T-cell (primary cell): ENCODE results near the gene DTNBP1. TPM values are rescaled to one million over a fixed set of nuclear protein-coding genes. Genes with fewer than 3 reads are reported as not detected.
"Not testable (repeated sequence)": the region's sequence is repeated elsewhere in the genome, so short reads cannot be mapped to it uniquely, and the experiment has no call there.

Experiments used
- ATAC-seq, 4 experiments: fragments of 200-7000 bp in 3 of 4; fragments of 150-1000 bp in 1 of 4; cut with Tn5 transposase; replicated peaks in 1 of 4; 1 replicate in 3 of 4; 2 replicates in 1 of 4; pipeline ENCODE4 v1.10.0; 2021; ENCODE audit warnings: moderate library complexity in 3 of 4, mild to moderate bottlenecking in 2 of 4, moderate number of reproducible peaks in 1 of 4
- CTCF ChIA-PET, 2 donors: fragments of 300-600 bp; sonication (Branson Sonifier 250); formaldehyde crosslinking; loops; one replicate each; lab custom pipeline; 2022; ENCODE audit warnings: antibody characterized with exemption in 2 of 2; lab: Charles Lee
- POLR2A ChIA-PET, 2 donors: fragments of 300-600 bp; sonication (Branson Sonifier 250); formaldehyde crosslinking; loops; one replicate each; lab custom pipeline; 2022; ENCODE audit warnings: antibody characterized with exemption in 2 of 2; lab: Charles Lee
- DNase-seq, 35 experiments: peaks; one replicate each; pipeline versions ENCODE4 v3.0.0 to v3.0.0-alpha.2; 2013 to 2023
- H3K27ac ChIP-seq: one replicate; pipeline ENCODE4 v1.5.1; 2013; ENCODE audit warnings: low read length
- H3K27me3 ChIP-seq, 2 experiments: replicated peaks in 1 of 2; 1 replicate in 1 of 2; 2 replicates in 1 of 2; pipeline versions ENCODE4 v1.6.1 to v1.7.0; 2013; ENCODE audit warnings: low read length in 1 of 2, mixed read lengths in 1 of 2; ENCODE audit not compliant: control insufficient read depth in 2 of 2, insufficient read depth in 2 of 2; ENCODE audit errors: extremely low read depth in 1 of 2
- H3K36me3 ChIP-seq, 2 donors: 1 replicate in 1 of 2; 2 replicates in 1 of 2; pipeline versions ENCODE4 v1.6.1 to v1.7.0; 2013; ENCODE audit warnings: low read length in 1 of 2; ENCODE audit not compliant: control insufficient read depth in 2 of 2, insufficient read depth in 1 of 2; ENCODE audit errors: extremely low read depth in 1 of 2
- H3K4me1 ChIP-seq, 2 experiments: 1 replicate in 1 of 2; 2 replicates in 1 of 2; pipeline versions ENCODE4 v1.6.1 to v1.7.0; 2013; ENCODE audit warnings: low read length in 2 of 2, mixed read lengths in 1 of 2; ENCODE audit not compliant: insufficient read depth in 2 of 2, control insufficient read depth in 1 of 2; ENCODE audit errors: extremely low read depth in 1 of 2
- H3K4me3 ChIP-seq, 2 donors: 1 replicate in 1 of 2; 2 replicates in 1 of 2; pipeline versions ENCODE4 v1.5.1 to v1.7.0; 2013; ENCODE audit warnings: mild to moderate bottlenecking in 2 of 2, low read length in 1 of 2, moderate library complexity in 1 of 2; ENCODE audit not compliant: control insufficient read depth in 1 of 2; ENCODE audit errors: extremely low read depth in 1 of 2
- H3K9me3 ChIP-seq: 2 replicates; pipeline ENCODE4 v1.7.0; 2013
- H3K27ac Mint-ChIP-seq, 2 donors: one replicate each; pipeline ENCODE4 v1.8.0; 2020 to 2021; ENCODE audit warnings: mild to moderate bottlenecking in 2 of 2, mixed read lengths in 2 of 2
- H3K27me3 Mint-ChIP-seq, 2 donors: one replicate each; pipeline ENCODE4 v1.8.0; 2021 to 2022; ENCODE audit warnings: mixed read lengths in 2 of 2
- H3K36me3 Mint-ChIP-seq: one replicate; pipeline ENCODE4 v1.8.0; 2021; ENCODE audit warnings: mixed read lengths
- H3K4me1 Mint-ChIP-seq, 3 donors: one replicate each; pipeline ENCODE4 v1.8.0; 2020 to 2022; ENCODE audit warnings: mixed read lengths in 3 of 3, mild to moderate bottlenecking in 1 of 3
- H3K4me3 Mint-ChIP-seq, 3 donors: one replicate each; pipeline ENCODE4 v1.8.0; 2020 to 2022; ENCODE audit warnings: mild to moderate bottlenecking in 3 of 3, mixed read lengths in 3 of 3, moderate library complexity in 3 of 3
- H3K9me3 Mint-ChIP-seq, 3 donors: one replicate each; pipeline ENCODE4 v1.8.0; 2020 to 2022; ENCODE audit warnings: mixed read lengths in 3 of 3
- WGBS: methylation state at CpG from one replicate; pipeline ENCODE4 v1.1.5; 2013; ENCODE audit warnings: missing lambda C conversion rate; ENCODE audit not compliant: insufficient coverage; 5-methylcytosine and 5-hydroxymethylcytosine counted together
- total RNA-seq, 35 experiments: library from RNA in 6 of 35; stranded (reverse) in 6 of 35; fragments of 120-200 nt in 1 of 35; gene quantifications; one replicate each; pipeline versions ENCODE4 v1.2.1 to v1.2.4 and lab custom pipeline; 2013 to 2026

DTNBP1 gene
- total RNA-seq, 5 donors from 2014 or later (not counting 1 experiment from before 2014, with no cell fraction given): 18.7 to 25.4 (median 19.9) TPM

DNA sequence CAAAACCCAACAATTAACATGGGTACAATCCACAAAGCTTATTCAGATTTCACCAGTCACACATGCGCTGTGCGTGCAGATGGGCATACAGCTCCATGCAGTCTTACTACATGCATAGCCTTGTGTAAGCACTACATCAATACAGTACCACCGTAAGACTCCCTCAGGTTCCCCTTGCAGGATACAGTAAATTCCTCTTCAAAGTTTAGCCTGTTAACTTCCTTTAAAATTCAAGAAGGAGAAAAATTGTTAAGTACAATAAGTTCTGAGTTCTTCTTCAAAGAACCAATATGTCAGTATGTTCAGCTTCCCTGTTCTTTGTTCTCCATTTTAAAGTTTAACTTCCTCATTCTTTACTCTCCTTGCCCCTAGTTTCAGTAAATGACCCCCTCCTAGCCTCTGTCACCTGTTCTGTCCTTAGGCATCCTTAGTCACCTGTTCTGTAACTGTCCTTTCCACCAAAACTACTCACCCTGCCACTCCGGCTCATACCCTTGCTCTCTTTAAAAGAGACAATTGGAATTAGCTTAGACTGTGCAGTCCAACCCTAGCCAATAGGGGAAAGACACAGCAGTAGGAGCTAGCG, 119.4 kb downstream of the DTNBP1 start:
- H3K27ac ChIP-seq, H3K9me3 ChIP-seq, H3K27me3 Mint-ChIP-seq, H3K9me3 Mint-ChIP-seq, H3K4me3 Mint-ChIP-seq, H3K4me1 Mint-ChIP-seq, H3K36me3 Mint-ChIP-seq, ATAC-seq, H3K27me3 ChIP-seq, H3K36me3 ChIP-seq, DNase-seq, H3K4me1 ChIP-seq, CTCF ChIA-PET, H3K4me3 ChIP-seq, H3K27ac Mint-ChIP-seq: not testable (repeated sequence)
- POLR2A ChIA-PET: interaction anchor here (0.5 to 0.6 kb wide), 2 partner anchors 51 to 313 kb away, joined by 3 read pairs; no protein-coding TSS in a partner anchor
- WGBS: 90% methylated on average over 2 of the region's 5 CpGs

DNA sequence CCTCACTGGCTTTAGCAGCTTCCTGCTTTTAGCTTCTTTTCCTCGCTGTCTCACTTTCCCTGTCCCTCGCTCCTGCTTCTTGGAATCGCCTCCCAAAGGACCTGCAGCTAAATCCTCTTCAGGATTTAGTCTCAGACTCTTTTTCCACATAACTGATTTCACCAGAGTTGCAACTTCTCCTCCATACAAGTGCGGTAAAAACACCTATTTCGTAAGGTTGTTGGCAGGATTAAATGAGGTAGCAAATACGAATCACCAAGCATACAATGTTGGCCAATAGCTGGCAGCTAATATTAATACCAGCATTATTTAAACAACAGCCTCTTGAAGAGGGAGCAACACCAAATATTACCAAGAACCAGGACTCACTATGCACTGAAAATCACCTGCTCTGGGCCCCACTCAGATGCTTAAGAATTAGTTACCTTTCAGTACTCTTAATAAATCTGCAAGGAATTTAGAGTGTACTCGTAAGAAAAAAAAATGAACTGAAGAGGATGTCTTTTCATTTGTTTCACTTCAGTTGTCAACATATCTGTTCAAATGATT, 123.0 kb downstream of the DTNBP1 start:
- H3K4me1 ChIP-seq: no peaks in the 10 kb centered on the region
- Mint-ChIP-seq H3K36me3 (peaks cover 13% of the 10 kb centered on the region), H3K27ac (no peak overlapping the region), H3K4me3 (no peak overlapping the region), H3K4me1 (peaks cover 6 to 17% (median 7%) of the 10 kb centered on the region in 3 donors), H3K9me3 (no peaks in the 10 kb centered on the region), H3K27me3 (no peaks in the 10 kb centered on the region)
- ChIA-PET POLR2A (no interaction called here), CTCF (no interaction called here)
- 98% methylated on average over 4 of the region's 7 CpGs for WGBS
- H3K27me3 ChIP-seq: no peaks in the 10 kb centered on the region
- no peak overlapping the region for H3K4me3 ChIP-seq
- ATAC-seq (no peak), DNase-seq (no peak)
- no peaks in the 10 kb centered on the region for H3K9me3 ChIP-seq
- H3K27ac ChIP-seq: no peak overlapping the region
- H3K36me3 ChIP-seq: no peaks in the 10 kb centered on the region

DNA sequence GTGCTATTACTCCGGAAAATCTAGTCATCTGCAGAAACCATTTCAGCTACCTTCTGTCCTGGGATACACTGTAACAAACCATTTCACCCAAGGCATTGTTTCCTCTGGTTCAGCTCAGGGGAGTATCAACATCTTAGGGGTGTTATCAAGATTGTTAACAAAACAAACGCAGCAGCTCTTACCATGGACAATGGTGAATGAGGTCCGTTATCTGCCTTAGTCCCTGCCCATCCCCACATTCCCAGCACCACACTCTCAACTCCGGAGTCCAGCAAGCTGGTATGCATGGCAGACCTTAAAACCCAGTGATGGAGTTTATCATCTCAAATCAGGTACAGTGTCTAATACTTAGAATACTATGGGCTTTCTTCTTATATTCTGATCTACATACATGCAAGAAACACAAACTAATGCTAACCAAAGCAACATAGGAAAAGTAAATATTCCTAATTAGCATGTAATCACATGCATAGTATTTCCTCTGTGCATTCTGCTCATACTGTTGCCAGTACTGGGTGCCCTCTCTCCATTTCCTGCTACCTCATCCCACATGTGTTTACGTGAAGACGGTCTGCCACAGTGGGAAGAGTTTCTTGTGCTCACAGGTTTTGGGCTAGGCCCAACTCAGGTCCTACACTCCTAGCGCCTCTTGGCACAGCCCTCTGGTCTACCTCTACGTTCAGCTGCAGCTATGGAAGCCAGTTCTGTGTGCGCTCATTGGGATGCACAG, 123.9 kb downstream of the DTNBP1 start:
- Histone ChIP-seq H3K27ac (no peak overlapping the region), H3K9me3 (no peaks in the 10 kb centered on the region), H3K36me3 (no peaks in the 10 kb centered on the region), H3K27me3 (no peaks in the 10 kb centered on the region), H3K4me1 (no peaks in the 10 kb centered on the region), H3K4me3 (no peak overlapping the region)
- Mint-ChIP-seq H3K27ac (no peak overlapping the region), H3K4me1 (peaks cover 6 to 17% (median 7%) of the 10 kb centered on the region in 3 donors), H3K9me3 (no peaks in the 10 kb centered on the region), H3K36me3 (peaks cover 13% of the 10 kb centered on the region), H3K27me3 (no peaks in the 10 kb centered on the region), H3K4me3 (no peak overlapping the region)
- 97% methylated on average over 9 of the region's 9 CpGs for whole genome bisulfite sequencing
- no peak for DNase-seq
- CTCF ChIA-PET: no interaction called here
- POLR2A ChIA-PET: no interaction called here
- no peak for ATAC-seq

DNA sequence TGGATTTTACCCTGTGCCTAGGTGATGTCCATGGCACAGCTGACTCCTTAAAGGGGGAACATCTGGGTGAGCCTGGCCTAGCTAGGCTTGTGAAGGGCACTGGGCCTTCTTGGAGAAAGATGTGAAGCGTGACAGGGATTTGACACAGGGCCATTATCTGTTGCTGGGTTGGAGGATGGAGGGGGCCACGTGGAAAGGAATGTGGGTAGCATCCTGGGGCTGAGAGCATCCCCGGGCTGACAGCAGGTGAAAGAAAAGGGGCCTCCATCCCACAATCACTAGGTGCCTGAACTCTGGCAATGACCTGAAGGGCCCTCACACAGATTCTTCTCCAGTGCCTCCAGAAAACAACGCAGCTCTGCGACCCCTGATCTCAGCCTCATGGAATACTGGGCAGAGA, 124.7 kb downstream of the DTNBP1 start:
- ChIA-PET CTCF (no interaction called here), POLR2A (no interaction called here)
- peaks cover 17% of the 10 kb centered on the region for H3K36me3 Mint-ChIP-seq
- no peak overlapping the region for H3K4me3 Mint-ChIP-seq
- Histone ChIP-seq H3K27ac (no peak overlapping the region), H3K9me3 (no peaks in the 10 kb centered on the region), H3K36me3 (peaks cover 0 to 2% of the 10 kb centered on the region in 2 donors), H3K4me1 (no peaks in the 10 kb centered on the region), H3K4me3 (no peak overlapping the region), H3K27me3 (no peaks in the 10 kb centered on the region)
- WGBS: no CpG with 5 or more reads among the region's 5 CpGs
- H3K27ac Mint-ChIP-seq: no peak overlapping the region
- DNase-seq (no peak), ATAC-seq (no peak)
- no peaks in the 10 kb centered on the region for H3K27me3 Mint-ChIP-seq
- peaks cover 4 to 17% (median 4%) of the 10 kb centered on the region in 3 donors for H3K4me1 Mint-ChIP-seq
- no peaks in the 10 kb centered on the region for H3K9me3 Mint-ChIP-seq

DNA sequence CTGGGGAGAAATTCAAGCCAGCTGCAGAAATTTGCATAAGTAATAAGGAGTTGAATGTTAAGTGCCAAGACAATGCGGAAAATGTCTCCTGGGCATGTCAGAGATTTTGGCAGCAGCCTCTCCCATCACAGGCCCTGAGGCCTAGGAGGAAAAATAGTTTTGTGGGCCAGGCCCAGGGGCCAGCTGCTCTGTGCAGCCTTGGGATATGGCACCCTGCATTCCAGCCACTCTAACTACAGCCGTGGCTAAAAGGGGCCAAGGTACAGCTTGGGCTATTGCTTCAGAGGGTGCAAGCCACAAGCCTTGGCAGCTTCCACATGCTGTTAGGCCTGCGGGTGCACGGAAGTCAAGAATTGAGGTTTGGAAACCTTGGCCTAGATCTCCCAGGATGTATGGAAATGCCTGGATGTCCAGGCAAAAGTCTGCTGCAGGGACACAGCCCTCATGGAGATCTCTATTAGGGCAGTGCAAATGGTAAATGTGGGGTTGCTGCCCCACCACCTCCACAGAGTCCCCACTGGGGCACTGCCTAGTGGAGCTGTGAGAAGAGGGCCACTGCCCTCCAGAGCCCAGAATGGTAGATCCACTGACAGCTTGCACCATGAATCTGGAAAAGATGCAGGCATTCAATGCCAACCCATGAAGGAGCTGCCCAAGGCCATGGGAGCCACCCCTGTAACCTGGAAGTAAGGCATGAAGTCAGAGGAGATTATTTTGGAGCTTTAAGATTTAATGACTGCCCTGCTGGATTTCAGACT, 126.5 kb downstream of the DTNBP1 start:
- Histone ChIP-seq H3K36me3 (peaks cover 0 to 9% of the 10 kb centered on the region in 2 donors), H3K4me1 (no peaks in the 10 kb centered on the region), H3K27me3 (no peaks in the 10 kb centered on the region), H3K27ac (no peak overlapping the region), H3K9me3 (no peaks in the 10 kb centered on the region), H3K4me3 (no peak overlapping the region)
- Mint-ChIP-seq H3K27ac (no peak overlapping the region), H3K27me3 (no peaks in the 10 kb centered on the region), H3K9me3 (no peaks in the 10 kb centered on the region), H3K4me1 (peaks cover 4 to 15% (median 11%) of the 10 kb centered on the region in 3 donors), H3K36me3 (peaks cover 26% of the 10 kb centered on the region), H3K4me3 (no peak overlapping the region)
- ChIA-PET POLR2A (no interaction called here), CTCF (no interaction called here)
- ATAC-seq (no peak), DNase-seq (no peak)
- whole genome bisulfite sequencing: 88% methylated on average over 4 of the region's 4 CpGs

DNA sequence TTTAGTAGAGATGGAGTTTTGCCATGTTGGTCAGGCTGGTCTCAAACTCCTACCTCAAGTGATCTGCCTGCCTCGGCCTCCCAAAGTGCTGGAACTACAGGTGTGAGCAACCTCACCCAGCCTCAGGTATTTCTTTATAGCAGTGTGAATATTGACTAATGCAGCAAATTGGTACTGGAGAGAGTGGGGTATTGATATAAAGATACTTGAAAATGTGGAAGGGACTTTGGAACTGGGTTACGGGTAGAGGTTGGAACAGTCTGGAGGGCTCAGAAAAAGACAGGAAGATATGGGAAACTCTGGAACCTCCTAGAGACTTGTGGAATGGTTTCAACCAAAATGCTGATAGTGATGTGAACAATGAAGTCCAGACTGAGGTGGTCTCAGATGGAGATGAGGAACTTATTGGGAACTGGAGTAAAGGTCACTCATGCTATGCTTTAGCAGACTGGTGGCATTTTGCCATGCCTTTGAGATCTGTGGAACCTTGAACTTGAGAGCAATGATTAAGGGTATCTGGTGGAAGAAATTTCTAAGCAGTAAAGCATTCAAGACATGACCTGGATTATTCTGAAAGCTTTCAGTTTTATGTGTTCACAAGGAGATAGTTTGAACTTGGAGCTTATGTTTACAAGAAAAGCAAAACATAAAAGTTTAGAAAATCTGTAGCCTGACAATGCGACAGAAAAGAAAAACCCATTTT, 127.2 kb downstream of the DTNBP1 start:
- Histone ChIP-seq H3K4me3 (no peak overlapping the region), H3K4me1 (no peaks in the 10 kb centered on the region), H3K27ac (no peak overlapping the region), H3K27me3 (no peaks in the 10 kb centered on the region), H3K36me3 (peaks cover 0 to 12% of the 10 kb centered on the region in 2 donors), H3K9me3 (no peaks in the 10 kb centered on the region)
- DNase-seq: no peak
- Mint-ChIP-seq H3K4me1 (peaks cover 10 to 19% (median 19%) of the 10 kb centered on the region in 3 donors), H3K36me3 (peaks cover 32% of the 10 kb centered on the region), H3K27ac (peak overlapping the region in 1 of 2 donors; percentile 25), H3K27me3 (no peaks in the 10 kb centered on the region), H3K4me3 (no peak overlapping the region), H3K9me3 (no peaks in the 10 kb centered on the region)
- 100% methylated on average over 2 of the region's 3 CpGs for WGBS
- ATAC-seq: no peak
- POLR2A ChIA-PET: no interaction called here
- CTCF ChIA-PET: no interaction called here
